GM19438 (cell line): ENCODE measurements around the gene DLX4.

Experiments
- ATAC-seq: cut with Tn5 transposase; IDR thresholded peaks from one replicate; pipeline ENCODE4 v1.9.1; 2021; ENCODE audit warnings: low read depth; ENCODE audit not compliant: unreplicated experiment

Gene DLX4

GRCh38 chr17:49998836-49999511, 30.0 kb downstream of the DLX4 start:
- ATAC-seq: no peak

GRCh38 chr17:50003911-50004310, 34.9 kb downstream of the DLX4 start:
- no peak for ATAC-seq

- no peak for ATAC-seq
Observed at GRCh38 chr17:50009282-50009681, 40.3 kb downstream of the DLX4 start.

- no peak for ATAC-seq
Observed at GRCh38 chr17:50013079-50013478, 44.1 kb downstream of the DLX4 start.

- ATAC-seq: no peak
Observed at GRCh38 chr17:50014471-50015088, 45.6 kb downstream of the DLX4 start.

- no peak for ATAC-seq
Observed at GRCh38 chr17:50015146-50015545, 46.2 kb downstream of the DLX4 start.

GRCh38 chr17:50018909-50019308, 49.9 kb downstream of the DLX4 start:
- ATAC-seq: no peak

- ATAC-seq: no peak
Observed at GRCh38 chr17:50020841-50021599, 52.0 kb downstream of the DLX4 start.

- ATAC-seq: no peak
Observed at GRCh38 chr17:50021681-50022370, 52.8 kb downstream of the DLX4 start.

GRCh38 chr17:50022463-50023130, 53.6 kb downstream of the DLX4 start:
- ATAC-seq: no peak

- ATAC-seq: no peak
Observed at GRCh38 chr17:50023520-50023919, 54.5 kb downstream of the DLX4 start.
